Stimulated activated CD8-positive, alpha-beta memory T cell treated with anti-CD3 and anti-CD28 coated beads, Interleukin-15, amount 100 ng/mL, for 48 hours (primary cell): ENCODE data around the gene NME4.

Source experiments
- DNase-seq, 2 donors: peaks; one replicate each; pipeline ENCODE4 v3.0.0-alpha.2; 2020; ENCODE audit warnings: low read depth in 2 of 2

NME4 gene

DNA sequence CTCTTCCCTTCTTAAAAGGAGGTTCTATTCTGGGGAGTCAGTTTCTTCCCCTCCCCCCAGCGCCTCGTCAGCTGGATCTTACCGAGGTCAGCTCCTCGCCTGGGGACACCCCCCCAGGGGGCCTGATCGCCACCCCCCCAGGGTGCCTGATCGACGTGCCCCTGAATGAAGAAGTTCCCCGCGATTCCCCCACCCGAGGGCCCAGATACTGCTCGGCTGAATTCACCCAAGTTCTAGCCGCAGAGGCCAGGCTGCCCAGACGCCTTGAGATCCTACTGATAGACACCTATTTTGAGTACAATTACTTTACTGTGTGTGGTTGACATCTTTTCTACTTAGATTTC, 29.9 kb downstream of the NME4 start:
- no peak for DNase-seq

GRCh38 chr16:427250-427649, 30.3 kb downstream of the NME4 start:
- DNase-seq, result no peak

- no peak for DNase-seq
These were observed 33.9 kb downstream of the NME4 start for GRCh38 chr16:430904-431303.

DNA sequence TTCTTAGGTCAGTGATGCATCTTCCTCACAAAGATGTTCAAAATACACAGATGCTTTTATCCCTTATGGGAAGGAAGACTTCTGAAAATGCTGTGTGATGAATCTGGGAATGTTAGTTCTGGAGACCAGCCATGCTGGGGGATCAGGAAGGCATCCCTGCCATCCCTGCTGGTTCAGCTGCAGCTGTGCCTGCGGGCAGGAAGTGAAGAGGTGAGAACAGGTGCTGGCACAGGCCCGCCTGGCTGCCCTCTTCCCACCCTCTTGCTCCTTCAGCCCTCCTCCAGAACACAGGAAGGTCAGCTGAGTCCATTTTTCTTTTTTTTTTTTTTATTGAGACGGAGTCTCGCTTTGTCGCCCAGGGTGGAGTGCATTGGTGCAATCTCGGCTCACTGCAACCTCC, 43.6 kb downstream of the NME4 start:
- no peak for DNase-seq

- no peak for DNase-seq
These were observed 44.4 kb downstream of the NME4 start for GRCh38 chr16:441447-441846.

- DNase-seq, result no peak
These were observed 46.0 kb downstream of the NME4 start for GRCh38 chr16:442976-443375.

DNA sequence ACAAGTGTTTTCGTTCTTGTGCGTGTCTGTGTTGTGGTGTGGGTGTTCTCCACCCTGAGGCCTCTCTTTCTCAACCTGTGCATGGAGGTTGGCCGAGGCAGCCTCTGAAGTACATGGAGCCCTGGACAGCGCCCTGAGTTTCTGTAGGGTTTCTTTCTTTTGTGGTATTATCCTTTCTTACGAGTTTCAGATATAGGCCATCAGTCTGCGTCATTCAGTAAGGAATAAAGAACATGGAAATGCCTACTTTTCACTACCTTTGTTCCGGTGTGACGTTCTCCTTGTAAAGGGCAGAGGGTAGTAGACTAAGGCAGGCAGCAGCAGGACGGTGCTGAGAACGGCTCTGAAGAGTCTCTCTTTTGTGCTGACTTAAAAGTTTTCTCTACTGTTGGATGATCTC, 47.0 kb downstream of the NME4 start:
- DNase-seq, result no peak

- no peak for DNase-seq
These were observed 48.6 kb downstream of the NME4 start for GRCh38 chr16:445566-445965.
